Measurements from ENCODE around the gene GLRA1.
A peak's percentile ranks its signal among the peaks of the same experiment; 100 is the strongest.

Gene GLRA1

GRCh38 chr5:151880324-151880723 is 44.3 kb downstream of the GLRA1 start:
- no peak for DNase-seq (ENCODE audit: low read depth)
- TF ChIP-seq CTCF (IDR thresholded peaks at IDR 0.05; ENCODE audit: insufficient read depth, low read depth, low read length, missing control alignments) = no peak
- H3K4me3 ChIP-seq (ENCODE audit: low read length) = no peak overlapping the region

GRCh38 chr5:151873701-151874100 is 51.0 kb downstream of the GLRA1 start:
- DNase-seq (ENCODE audit: low read depth) = no peak
- TF ChIP-seq CTCF (IDR thresholded peaks at IDR 0.05; ENCODE audit: insufficient read depth, low read depth, low read length, missing control alignments) = no peak

GRCh38 chr5:151872701-151873100 is 52.0 kb downstream of the GLRA1 start:
- H3K4me3 ChIP-seq (ENCODE audit: low read length) = no peak overlapping the region
- no peak for TF ChIP-seq CTCF (IDR thresholded peaks at IDR 0.05; ENCODE audit: insufficient read depth, low read depth, low read length, missing control alignments)
- DNase-seq (ENCODE audit: low read depth) = no peak

More at GRCh38 chr5:151873701-151874100, 51.0 kb downstream of the GLRA1 start:
- H3K4me3 ChIP-seq (ENCODE audit: low read length) = no peak overlapping the region

GRCh38 chr5:151870820-151871219 is 53.8 kb downstream of the GLRA1 start:
- TF ChIP-seq CTCF (IDR thresholded peaks at IDR 0.05; ENCODE audit: insufficient read depth, low read depth, low read length, missing control alignments) = no peak
- no peak overlapping the region for H3K4me3 ChIP-seq (ENCODE audit: low read length)
- DNase-seq (ENCODE audit: low read depth) = peak; percentile 65

GRCh38 chr5:151870271-151870670 is 54.4 kb downstream of the GLRA1 start:
- no peak overlapping the region for H3K4me3 ChIP-seq (ENCODE audit: low read length)
- no peak for TF ChIP-seq CTCF (IDR thresholded peaks at IDR 0.05; ENCODE audit: insufficient read depth, low read depth, low read length, missing control alignments)
- no peak for DNase-seq (ENCODE audit: low read depth)

- no peak overlapping the region for H3K4me3 ChIP-seq (ENCODE audit: low read length)
- DNase-seq (ENCODE audit: low read depth) = no peak
- no peak for TF ChIP-seq CTCF (IDR thresholded peaks at IDR 0.05; ENCODE audit: insufficient read depth, low read depth, low read length, missing control alignments)
Observed at GRCh38 chr5:151869843-151870242, 54.8 kb downstream of the GLRA1 start.

- DNase-seq (ENCODE audit: low read depth) = no peak
- no peak overlapping the region for H3K4me3 ChIP-seq (ENCODE audit: low read length)
- no peak for TF ChIP-seq CTCF (IDR thresholded peaks at IDR 0.05; ENCODE audit: insufficient read depth, low read depth, low read length, missing control alignments)
Observed at GRCh38 chr5:151868451-151868850, 56.2 kb downstream of the GLRA1 start.

All from epithelial cell of esophagus (primary cell).